Neural cell (in vitro differentiated cells): ENCODE data around the gene AKIRIN2. TPM values are rescaled to one million over a fixed set of nuclear protein-coding genes. Genes with fewer than 3 reads are reported as not detected.

Source experiments
- H2AFZ ChIP-seq: fragments of 200-600, 300-800 bp; sonication (generic), shearing (Covaris generic); 2 replicates; pipeline ENCODE4 v1.6.0; 2014; ENCODE audit warnings: low read depth, mild to moderate bottlenecking, antibody characterized with exemption, low read length, moderate library complexity
- H3F3A ChIP-seq: fragments of 200-600 bp; shearing (Covaris generic); 2 replicates; pipeline ENCODE4 v1.6.1; 2016; ENCODE audit warnings: mild to moderate bottlenecking, moderate library complexity, mixed read lengths, antibody characterized with exemption, low read length; ENCODE audit not compliant: insufficient read depth, poor library complexity, severe bottlenecking
- H3K27ac ChIP-seq: fragments of 200-600, 300-800 bp; sonication (generic), shearing (Covaris generic); 2 replicates; pipeline ENCODE4 v1.5.1; 2014; ENCODE audit warnings: mild to moderate bottlenecking, low read length, moderate library complexity
- H3K27me3 ChIP-seq: fragments of 300-800, 200-600 bp; sonication (generic), shearing (Covaris generic); 2 replicates; pipeline ENCODE4 v1.6.0; 2014; ENCODE audit warnings: mild to moderate bottlenecking, low read depth, low read length, moderate library complexity; ENCODE audit not compliant: insufficient read depth
- H3K36me3 ChIP-seq: fragments of 300-800, 200-600 bp; sonication (generic), shearing (Covaris generic); 2 replicates; pipeline ENCODE4 v1.5.1; 2014; ENCODE audit warnings: mild to moderate bottlenecking, antibody characterized with exemption, low read length, moderate library complexity; ENCODE audit not compliant: insufficient read depth
- H3K4me2 ChIP-seq: fragments of 300-800, 200-600 bp; sonication (generic), shearing (Covaris generic); 2 replicates; pipeline ENCODE4 v1.6.0; 2014; ENCODE audit warnings: mild to moderate bottlenecking, low read length
- H3K4me3 ChIP-seq: fragments of 300-800, 200-600 bp; sonication (generic), shearing (Covaris generic); 2 replicates; pipeline ENCODE4 v1.5.1; 2014; ENCODE audit warnings: mild to moderate bottlenecking, low read length, moderate library complexity
- H3K79me2 ChIP-seq: fragments of 200-600 bp; shearing (Covaris generic); replicated peaks from 2 replicates; pipeline ENCODE4 v1.6.0; 2014; ENCODE audit warnings: mild to moderate bottlenecking, low read length, moderate library complexity; ENCODE audit not compliant: insufficient read depth
- H3K9ac ChIP-seq: fragments of 300-800, 200-600 bp; sonication (generic), shearing (Covaris generic); 2 replicates; pipeline ENCODE4 v1.6.1; 2016; ENCODE audit warnings: mild to moderate bottlenecking, low read length, mixed read lengths
- H3K9me2 ChIP-seq: fragments of 200-600 bp; shearing (Covaris generic); 2 replicates; pipeline ENCODE4 v1.6.1; 2016; ENCODE audit warnings: mild to moderate bottlenecking, low read length, mixed read lengths; ENCODE audit not compliant: insufficient read depth
- H3K9me3 ChIP-seq: fragments of 200-600, 300-800 bp; sonication (generic), shearing (Covaris generic); 2 replicates; pipeline ENCODE4 v1.6.1; 2016; ENCODE audit warnings: mild to moderate bottlenecking, mixed run types, low read length, moderate library complexity, mixed read lengths
- H4K20me1 ChIP-seq: fragments of 200-600 bp; shearing (Covaris generic); 2 replicates; pipeline ENCODE4 v1.6.1; 2016; ENCODE audit warnings: mild to moderate bottlenecking, mixed run types; ENCODE audit not compliant: insufficient read depth
- EP300 ChIP-seq: fragments of 450-650 bp; conservative IDR thresholded peaks from 2 replicates; pipeline ENCODE4 v1.6.1; 2014; ENCODE audit warnings: antibody characterized with exemption, mild to moderate bottlenecking, moderate library complexity; ENCODE audit not compliant: poor library complexity, severe bottlenecking
- EZH2 ChIP-seq: fragments of 200-600, 300-800 bp; shearing (Covaris generic), sonication (generic); IDR thresholded peaks from 2 replicates; pipeline ENCODE4 v1.6.1; 2014; ENCODE audit warnings: antibody characterized with exemption, low read length, borderline replicate concordance, mild to moderate bottlenecking; ENCODE audit not compliant: insufficient read depth, poor library complexity, severe bottlenecking
- MXI1 ChIP-seq: fragments of 450-650 bp; conservative IDR thresholded peaks from 2 replicates; pipeline ENCODE4 v1.6.1; 2014; ENCODE audit warnings: antibody characterized with exemption, mild to moderate bottlenecking; ENCODE audit not compliant: poor library complexity, severe bottlenecking
- POLR2AphosphoS5 ChIP-seq: IDR thresholded peaks from 2 replicates; pipeline ENCODE4 v1.6.1; 2012
- RAD21 ChIP-seq: fragments of 450-650 bp; conservative IDR thresholded peaks from 2 replicates; pipeline ENCODE4 v1.6.1; 2014; ENCODE audit warnings: antibody characterized with exemption, mild to moderate bottlenecking, moderate library complexity
- SMC3 ChIP-seq: fragments of 450-650 bp; conservative IDR thresholded peaks from 2 replicates; pipeline ENCODE4 v1.6.1; 2014; ENCODE audit warnings: antibody characterized with exemption, mild to moderate bottlenecking, moderate library complexity; ENCODE audit not compliant: poor library complexity
- TAF1 ChIP-seq: IDR thresholded peaks from 2 replicates; pipeline ENCODE4 v1.6.1; 2012; ENCODE audit warnings: low read depth
- polyA plus RNA-seq: library from polyadenylated mRNA; depleted of rRNA; stranded (reverse); fragments of >200 nt; gene quantifications from 2 replicates; pipeline ENCODE4 v1.2.3, GENCODE V29; 2014
- TF ChIP-seq, protein P1 (sequence below): fragments of 450-650 bp; IDR thresholded peaks from 2 replicates; pipeline ENCODE4 v1.5.1; 2014; ENCODE audit warnings: antibody characterized with exemption, mild to moderate bottlenecking, moderate library complexity; ENCODE audit not compliant: poor library complexity, severe bottlenecking
- TF ChIP-seq, protein P2 (sequence below): IDR thresholded peaks from 2 replicates; pipeline ENCODE4 v1.6.1; 2012; ENCODE audit warnings: borderline replicate concordance

Gene AKIRIN2
- polyA plus RNA-seq, 1 donor from 2014 or later: 82.8 TPM

DNA sequence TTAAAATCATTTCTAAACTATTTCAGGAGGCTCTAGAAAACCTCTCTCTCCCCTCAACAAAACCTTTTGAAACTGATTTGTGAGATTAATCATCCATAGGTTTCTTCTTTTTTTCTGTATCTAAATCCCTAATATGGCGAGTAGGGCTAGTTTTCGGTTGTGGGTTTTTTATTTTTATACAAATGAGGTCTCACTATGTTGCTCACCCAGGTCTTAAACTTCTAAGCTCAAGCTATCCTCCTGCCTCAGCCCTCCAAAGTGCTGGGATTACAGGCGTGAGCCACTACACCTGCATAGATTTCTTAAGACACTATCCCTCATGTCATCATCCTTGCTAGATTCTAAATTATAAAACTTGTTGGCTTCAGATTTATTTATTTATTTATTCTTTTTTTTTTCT lies 68.2 kb downstream of the AKIRIN2 start:
- no peak overlapping the region for H3K9ac ChIP-seq
- TF ChIP-seq POLR2AphosphoS5: no peak
- no peak for TF ChIP-seq TAF1
- TF ChIP-seq RAD21: no peak
- no peak for TF ChIP-seq EZH2
- TF ChIP-seq MXI1: no peak
- no peak for TF ChIP-seq SMC3
- TF ChIP-seq, protein P1, sequence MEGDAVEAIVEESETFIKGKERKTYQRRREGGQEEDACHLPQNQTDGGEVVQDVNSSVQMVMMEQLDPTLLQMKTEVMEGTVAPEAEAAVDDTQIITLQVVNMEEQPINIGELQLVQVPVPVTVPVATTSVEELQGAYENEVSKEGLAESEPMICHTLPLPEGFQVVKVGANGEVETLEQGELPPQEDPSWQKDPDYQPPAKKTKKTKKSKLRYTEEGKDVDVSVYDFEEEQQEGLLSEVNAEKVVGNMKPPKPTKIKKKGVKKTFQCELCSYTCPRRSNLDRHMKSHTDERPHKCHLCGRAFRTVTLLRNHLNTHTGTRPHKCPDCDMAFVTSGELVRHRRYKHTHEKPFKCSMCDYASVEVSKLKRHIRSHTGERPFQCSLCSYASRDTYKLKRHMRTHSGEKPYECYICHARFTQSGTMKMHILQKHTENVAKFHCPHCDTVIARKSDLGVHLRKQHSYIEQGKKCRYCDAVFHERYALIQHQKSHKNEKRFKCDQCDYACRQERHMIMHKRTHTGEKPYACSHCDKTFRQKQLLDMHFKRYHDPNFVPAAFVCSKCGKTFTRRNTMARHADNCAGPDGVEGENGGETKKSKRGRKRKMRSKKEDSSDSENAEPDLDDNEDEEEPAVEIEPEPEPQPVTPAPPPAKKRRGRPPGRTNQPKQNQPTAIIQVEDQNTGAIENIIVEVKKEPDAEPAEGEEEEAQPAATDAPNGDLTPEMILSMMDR: no peak
- TF ChIP-seq, protein P2, sequence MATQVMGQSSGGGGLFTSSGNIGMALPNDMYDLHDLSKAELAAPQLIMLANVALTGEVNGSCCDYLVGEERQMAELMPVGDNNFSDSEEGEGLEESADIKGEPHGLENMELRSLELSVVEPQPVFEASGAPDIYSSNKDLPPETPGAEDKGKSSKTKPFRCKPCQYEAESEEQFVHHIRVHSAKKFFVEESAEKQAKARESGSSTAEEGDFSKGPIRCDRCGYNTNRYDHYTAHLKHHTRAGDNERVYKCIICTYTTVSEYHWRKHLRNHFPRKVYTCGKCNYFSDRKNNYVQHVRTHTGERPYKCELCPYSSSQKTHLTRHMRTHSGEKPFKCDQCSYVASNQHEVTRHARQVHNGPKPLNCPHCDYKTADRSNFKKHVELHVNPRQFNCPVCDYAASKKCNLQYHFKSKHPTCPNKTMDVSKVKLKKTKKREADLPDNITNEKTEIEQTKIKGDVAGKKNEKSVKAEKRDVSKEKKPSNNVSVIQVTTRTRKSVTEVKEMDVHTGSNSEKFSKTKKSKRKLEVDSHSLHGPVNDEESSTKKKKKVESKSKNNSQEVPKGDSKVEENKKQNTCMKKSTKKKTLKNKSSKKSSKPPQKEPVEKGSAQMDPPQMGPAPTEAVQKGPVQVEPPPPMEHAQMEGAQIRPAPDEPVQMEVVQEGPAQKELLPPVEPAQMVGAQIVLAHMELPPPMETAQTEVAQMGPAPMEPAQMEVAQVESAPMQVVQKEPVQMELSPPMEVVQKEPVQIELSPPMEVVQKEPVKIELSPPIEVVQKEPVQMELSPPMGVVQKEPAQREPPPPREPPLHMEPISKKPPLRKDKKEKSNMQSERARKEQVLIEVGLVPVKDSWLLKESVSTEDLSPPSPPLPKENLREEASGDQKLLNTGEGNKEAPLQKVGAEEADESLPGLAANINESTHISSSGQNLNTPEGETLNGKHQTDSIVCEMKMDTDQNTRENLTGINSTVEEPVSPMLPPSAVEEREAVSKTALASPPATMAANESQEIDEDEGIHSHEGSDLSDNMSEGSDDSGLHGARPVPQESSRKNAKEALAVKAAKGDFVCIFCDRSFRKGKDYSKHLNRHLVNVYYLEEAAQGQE: no peak
- no peak for TF ChIP-seq EP300
- H3K4me2 ChIP-seq: no peak overlapping the region
- H2AFZ ChIP-seq: no peak overlapping the region
- H4K20me1 ChIP-seq: no peaks in the 10 kb centered on the region
- peaks cover 4% of the 10 kb centered on the region for H3K36me3 ChIP-seq
- no peaks in the 10 kb centered on the region for H3K27me3 ChIP-seq
- H3K4me3 ChIP-seq: no peak overlapping the region
- no peaks in the 10 kb centered on the region for H3K9me2 ChIP-seq
- H3F3A ChIP-seq: no peaks in the 10 kb centered on the region
- H3K9me3 ChIP-seq: no peaks in the 10 kb centered on the region
- H3K79me2 ChIP-seq: no peaks in the 10 kb centered on the region
- H3K27ac ChIP-seq: no peak overlapping the region

DNA sequence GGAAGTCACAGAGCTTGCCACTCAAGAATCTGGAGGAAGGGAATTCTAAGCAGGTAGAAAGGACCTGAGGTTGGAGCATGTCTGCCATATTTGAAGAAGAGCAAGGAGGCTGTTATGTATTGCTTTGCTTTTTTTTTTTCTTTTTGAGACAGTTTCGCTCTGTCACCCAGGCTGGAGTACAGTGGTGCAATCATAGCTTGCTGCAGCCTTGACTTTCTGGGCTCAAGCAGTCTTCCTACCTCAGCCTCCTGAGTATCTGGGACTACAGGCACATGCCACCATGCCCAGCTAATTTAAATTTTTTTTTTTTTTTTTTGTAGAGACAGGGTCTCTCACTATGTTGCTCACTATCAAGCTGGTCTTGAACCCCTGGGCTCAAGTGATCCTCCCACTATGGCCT lies 71.3 kb downstream of the AKIRIN2 start:
- H3K79me2 ChIP-seq: no peaks in the 10 kb centered on the region
- no peak overlapping the region for H3K4me3 ChIP-seq
- no peak overlapping the region for H3K27ac ChIP-seq
- H3K4me2 ChIP-seq: no peak overlapping the region
- no peaks in the 10 kb centered on the region for H3K27me3 ChIP-seq
- no peak overlapping the region for H2AFZ ChIP-seq
- H3K9ac ChIP-seq: no peak overlapping the region
- H3F3A ChIP-seq: no peaks in the 10 kb centered on the region
- TF ChIP-seq TAF1: no peak
- TF ChIP-seq MXI1: no peak
- TF ChIP-seq, protein P2: no peak
- no peaks in the 10 kb centered on the region for H4K20me1 ChIP-seq
- H3K36me3 ChIP-seq: no peaks in the 10 kb centered on the region
- H3K9me2 ChIP-seq: no peaks in the 10 kb centered on the region
- H3K9me3 ChIP-seq: no peaks in the 10 kb centered on the region
